GM21576 (cell line): Measurements from ENCODE around the gene ZNFX1.
"Not testable (repeated sequence)": the region's sequence is repeated elsewhere in the genome, so short reads cannot be mapped to it uniquely, and the experiment has no call there.

Experiments used
- ATAC-seq: cut with Tn5 transposase; IDR thresholded peaks from one replicate; pipeline ENCODE4 v1.9.1; 2021; ENCODE audit warnings: mild to moderate bottlenecking, moderate library complexity; ENCODE audit not compliant: unreplicated experiment

ZNFX1 gene

GRCh38 chr20:49216991-49217578 is 60.8 kb downstream of the ZNFX1 start:
- no peak for ATAC-seq

DNA sequence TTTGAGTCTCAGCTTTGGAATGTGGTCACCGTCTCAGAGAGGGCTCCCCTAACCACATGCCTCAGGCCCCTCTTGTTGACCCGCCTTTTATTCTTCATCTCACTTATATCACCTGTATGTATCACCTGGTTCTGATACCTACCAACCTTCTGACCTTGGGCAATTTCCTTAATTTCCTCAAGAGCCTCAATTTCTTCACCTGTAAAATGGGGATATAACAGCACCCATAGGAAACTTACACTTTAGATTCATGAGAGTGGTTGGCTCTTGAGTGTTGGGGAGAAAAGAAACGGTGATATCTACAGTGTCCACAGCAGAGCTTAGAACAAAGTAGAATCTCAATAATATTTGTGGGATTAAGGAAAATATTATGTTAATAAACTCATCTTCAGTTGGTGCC is 62.6 kb downstream of the ZNFX1 start:
- no peak for ATAC-seq

GRCh38 chr20:49214571-49214970 is 63.3 kb downstream of the ZNFX1 start:
- no peak for ATAC-seq

GRCh38 chr20:49210757-49211110 is 67.1 kb downstream of the ZNFX1 start:
- ATAC-seq, result no peak

- no peak for ATAC-seq
These were observed 67.6 kb downstream of the ZNFX1 start for GRCh38 chr20:49210101-49210756.

GRCh38 chr20:49207076-49207475 is 70.8 kb downstream of the ZNFX1 start:
- no peak for ATAC-seq

GRCh38 chr20:49203746-49204145 is 74.1 kb downstream of the ZNFX1 start:
- no peak for ATAC-seq

- no peak for ATAC-seq
These were observed 74.8 kb downstream of the ZNFX1 start for GRCh38 chr20:49203011-49203410.

- no peak for ATAC-seq
These were observed 78.0 kb downstream of the ZNFX1 start for GRCh38 chr20:49199729-49200293.

DNA sequence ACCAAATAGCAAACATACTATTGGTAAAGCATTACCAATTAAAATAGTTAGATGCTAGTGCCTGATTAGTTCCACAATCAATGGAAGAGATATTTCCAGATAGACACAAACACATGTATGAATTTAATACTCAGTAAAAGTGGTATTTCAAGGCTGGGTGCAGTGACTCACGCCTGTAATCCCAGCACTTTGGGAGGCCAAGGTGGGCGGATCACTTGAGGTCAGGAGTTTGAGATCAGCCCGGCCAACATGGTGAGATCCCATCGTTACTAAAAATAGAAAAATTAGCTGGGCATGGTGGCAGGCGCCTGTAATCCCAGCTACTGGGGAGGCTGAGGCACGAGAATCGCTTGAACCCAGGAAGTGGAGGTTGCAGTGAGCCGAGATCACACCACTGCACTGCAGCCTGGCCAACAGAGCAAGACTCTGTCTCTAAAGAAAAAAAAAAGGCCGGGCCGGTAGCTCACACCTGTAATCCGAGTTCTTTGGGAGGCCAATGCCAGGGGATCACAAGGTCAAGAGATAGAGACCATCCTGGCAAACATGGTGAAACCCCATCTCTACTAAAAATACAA is 84.8 kb downstream of the ZNFX1 start:
- not testable (repeated sequence) for ATAC-seq
